Islet of Langerhans (tissue), 1 donor: ENCODE data around the gene PCDHGA10.
"Not testable (repeated sequence)": the region's sequence is repeated elsewhere in the genome, so short reads cannot be mapped to it uniquely, and the experiment has no call there.

Experiments
- FAIRE-seq: peaks from one replicate; lab custom pipeline; 2011; peaks lifted over from hg19 to GRCh38; lab: Jason Lieb, UNC

PCDHGA10 gene

GRCh38 chr5:141420855-141421488 is 8.2 kb downstream of the PCDHGA10 start, which contains the start of gene PCDHGA11:
Gene PCDHGA11, plus strand, starts transcription at chr5:141421051. Its CDS starts 177 bp downstream, at chr5:141421228.
- no peak for FAIRE-seq

- FAIRE-seq, result no peak
Observed at GRCh38 chr5:141421489-141421855, 8.7 kb downstream of the PCDHGA10 start.

- FAIRE-seq, result no peak
Observed at GRCh38 chr5:141422742-141423291, 10.0 kb downstream of the PCDHGA10 start.

- FAIRE-seq, result no peak
Observed at GRCh38 chr5:141427783-141428426, 15.1 kb downstream of the PCDHGA10 start.

- no peak for FAIRE-seq
Observed at GRCh38 chr5:141430332-141431113, 17.7 kb downstream of the PCDHGA10 start, which contains the start of gene PCDHGA12. Gene PCDHGA12, plus strand, starts transcription at chr5:141430507. Its CDS starts 253 bp downstream, at chr5:141430760.

- FAIRE-seq, result no peak
Observed at GRCh38 chr5:141431286-141431685, 18.5 kb downstream of the PCDHGA10 start.

- not testable (repeated sequence) for FAIRE-seq
Observed at GRCh38 chr5:141432308-141432707, 19.5 kb downstream of the PCDHGA10 start.

- FAIRE-seq, result not testable (repeated sequence)
Observed at GRCh38 chr5:141432726-141433125, 19.9 kb downstream of the PCDHGA10 start.

GRCh38 chr5:141434006-141434405 is 21.2 kb downstream of the PCDHGA10 start:
- no peak for FAIRE-seq

- FAIRE-seq, result no peak
Observed at GRCh38 chr5:141437221-141437620, 24.4 kb downstream of the PCDHGA10 start.

- no peak for FAIRE-seq
Observed at GRCh38 chr5:141439411-141440141, 26.8 kb downstream of the PCDHGA10 start.

GRCh38 chr5:141440341-141440740 is 27.6 kb downstream of the PCDHGA10 start:
- no peak for FAIRE-seq

- no peak for FAIRE-seq
Observed at GRCh38 chr5:141441571-141442170, 28.9 kb downstream of the PCDHGA10 start.

GRCh38 chr5:141465351-141465750 is 52.6 kb downstream of the PCDHGA10 start:
- FAIRE-seq, result no peak
